Body of pancreas (tissue), 4 donors: ENCODE results near the gene SELENOO.

ENCODE experiments used
- CTCF ChIP-seq, 7 experiments: fragments of 450-650 bp in 4 of 7; fragments of 200-600 bp in 3 of 7; sonication (generic) in 3 of 7; IDR thresholded peaks; one replicate each; pipeline ENCODE4 v1.5.1; 2016 to 2019; ENCODE audit warnings: antibody characterized with exemption in 7 of 7
- POLR2A ChIP-seq, 3 donors: fragments of 450-650 bp; IDR thresholded peaks; one replicate each; pipeline ENCODE4 v1.6.1; 2016; ENCODE audit warnings: antibody characterized with exemption in 3 of 3, mild to moderate bottlenecking in 2 of 3

- TF ChIP-seq POLR2A (IDR thresholded peaks at IDR 0.05) (no peak), CTCF (IDR thresholded peaks at IDR 0.05) (no peak)
Measured at GRCh38 chr22:50226875-50227165, 26.0 kb downstream of the SELENOO start.
